ENCODE measurements around the gene TNIP2.

GRCh38 chr4:2793586-2794485 is 37.7 kb upstream of the TNIP2 start:
- TF ChIP-seq HNF4G (IDR thresholded peaks at IDR 0.05) (no peak), CTCF (IDR thresholded peaks at IDR 0.05; ENCODE audit: low read depth, low read length, missing input control) (no peak), FOXA1 (IDR thresholded peaks at IDR 0.05) (no peak), HNF4A (conservative IDR thresholded peaks at IDR 0.05) (peak; percentile 62 to 79), EGR1 (IDR thresholded peaks at IDR 0.05; ENCODE audit: low read depth in 2 of 2) (no peak), YY1 (IDR thresholded peaks at IDR 0.05) (peak; percentile 51), RAD21 (IDR thresholded peaks at IDR 0.05) (peak; percentile 22 to 24), ZBTB33 (IDR thresholded peaks at IDR 0.05) (no peak), REST (IDR thresholded peaks at IDR 0.05) (peak; percentile 76), NR2F2 (IDR thresholded peaks at IDR 0.05) (peak; percentile 6), ATF3 (IDR thresholded peaks at IDR 0.05) (peak; percentile 97), TAF1 (conservative IDR thresholded peaks at IDR 0.05) (peak; percentile 76), GABPA (IDR thresholded peaks at IDR 0.05 in 1 of 2, conservative IDR thresholded peaks at IDR 0.05 in 1 of 2) (no peak), JUND (IDR thresholded peaks at IDR 0.05) (peak in 1 of 2 donors; percentile 50)
